ENCODE measurements around the gene TANC1.

Gene TANC1

DNA sequence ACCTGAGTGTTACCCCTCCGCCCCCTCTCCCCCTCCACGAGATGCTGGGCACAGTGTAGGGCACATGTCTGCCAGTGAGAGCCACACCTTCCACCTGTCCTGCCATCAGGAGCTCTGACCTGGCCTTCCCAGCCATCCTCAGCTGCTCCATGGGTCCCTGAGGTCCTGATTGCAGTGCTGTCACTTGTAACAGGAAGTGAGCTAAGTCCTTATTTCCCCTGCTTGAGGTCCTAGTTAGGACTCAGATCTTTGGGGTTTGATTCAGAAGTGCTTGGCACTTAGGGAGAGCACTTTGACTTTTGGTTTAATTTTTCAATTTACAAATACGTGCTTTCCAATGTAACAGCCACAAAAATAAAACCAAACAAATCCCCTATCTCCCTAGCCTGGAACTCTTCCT lies 192.5 kb downstream of the TANC1 start:
- DNase-seq (ENCODE audit: low read depth): no peak

DNA sequence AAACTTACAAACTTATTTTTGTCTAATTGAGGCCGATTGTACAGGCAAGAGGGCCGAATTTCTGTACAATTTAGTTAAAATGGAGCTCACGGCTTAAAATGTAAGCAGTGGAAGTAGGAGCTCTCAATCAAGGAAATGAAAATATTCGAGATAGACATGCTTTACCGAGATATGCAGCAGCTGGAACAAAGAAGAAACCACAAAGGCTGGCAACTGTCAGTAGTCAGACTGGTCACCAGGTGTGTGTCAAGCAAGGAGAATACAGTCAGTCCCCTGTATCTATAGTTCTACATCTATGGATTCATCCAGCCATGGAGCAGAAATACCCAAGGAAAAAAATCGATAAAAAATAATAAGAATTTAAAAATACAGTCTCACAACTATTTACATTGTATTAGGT lies 195.5 kb downstream of the TANC1 start:
- no peak for DNase-seq (ENCODE audit: low read depth)

DNA sequence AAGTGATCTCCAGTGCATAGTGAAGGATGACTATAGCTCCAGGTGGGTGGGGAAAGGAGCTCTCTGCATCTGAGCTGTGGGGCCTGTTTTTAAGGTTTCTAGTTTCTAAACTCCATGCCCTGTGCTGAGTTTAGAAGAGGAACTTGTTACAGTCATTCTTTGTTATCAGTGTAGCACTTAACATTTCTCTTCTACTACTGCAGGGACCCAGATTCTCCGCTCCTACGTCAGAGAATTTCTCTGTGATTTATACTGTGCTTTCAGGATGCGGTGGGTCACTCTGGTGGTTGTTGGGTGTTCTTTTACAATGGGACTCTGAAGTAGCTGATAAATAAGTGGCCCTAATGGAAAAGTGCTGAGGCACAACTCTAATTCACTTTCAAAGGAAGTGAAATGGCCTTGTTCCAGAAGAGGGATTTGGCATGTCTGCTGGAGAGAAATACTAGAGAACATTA lies 196.0 kb downstream of the TANC1 start:
- DNase-seq (ENCODE audit: low read depth): no peak

DNA sequence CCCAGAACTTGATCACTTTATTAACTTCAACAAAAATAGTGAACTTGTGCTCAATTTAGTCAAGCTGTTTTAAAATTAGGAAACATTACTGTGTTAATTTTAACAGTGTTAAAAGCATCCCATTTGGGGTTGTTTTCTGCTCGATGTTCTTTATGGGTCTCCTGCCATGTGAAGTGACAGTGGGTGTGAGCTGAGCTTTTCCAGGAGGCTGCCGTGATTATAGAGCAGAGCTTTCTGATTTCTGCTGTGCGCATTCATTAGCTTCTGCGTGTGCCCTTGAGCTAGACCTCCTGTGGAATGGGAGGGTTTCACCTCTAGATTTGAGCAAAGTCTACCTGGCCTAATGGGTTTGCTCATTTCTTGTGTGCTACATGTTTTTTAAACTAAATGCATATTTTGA lies 196.6 kb downstream of the TANC1 start:
- no peak for DNase-seq (ENCODE audit: low read depth)

DNA sequence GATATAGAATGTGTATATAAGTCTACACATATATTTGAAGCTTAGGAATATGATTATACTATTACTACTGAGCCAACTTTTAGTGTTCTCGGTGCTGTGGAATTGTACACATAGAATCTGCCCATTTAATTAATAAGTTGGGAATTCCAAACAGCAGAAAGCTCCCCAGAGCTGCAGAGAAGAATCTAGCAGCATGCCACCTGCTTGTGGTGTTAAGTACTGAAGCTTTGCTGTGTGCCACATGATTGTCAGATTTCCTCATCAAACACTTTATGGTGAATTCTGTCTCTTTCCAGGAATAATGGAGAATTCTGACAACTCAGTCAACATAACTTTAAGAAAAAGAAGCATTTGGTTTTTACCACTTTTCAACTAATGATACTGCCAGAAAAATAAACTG lies 200.3 kb downstream of the TANC1 start:
- DNase-seq (ENCODE audit: low read depth): peak; percentile 36

DNA sequence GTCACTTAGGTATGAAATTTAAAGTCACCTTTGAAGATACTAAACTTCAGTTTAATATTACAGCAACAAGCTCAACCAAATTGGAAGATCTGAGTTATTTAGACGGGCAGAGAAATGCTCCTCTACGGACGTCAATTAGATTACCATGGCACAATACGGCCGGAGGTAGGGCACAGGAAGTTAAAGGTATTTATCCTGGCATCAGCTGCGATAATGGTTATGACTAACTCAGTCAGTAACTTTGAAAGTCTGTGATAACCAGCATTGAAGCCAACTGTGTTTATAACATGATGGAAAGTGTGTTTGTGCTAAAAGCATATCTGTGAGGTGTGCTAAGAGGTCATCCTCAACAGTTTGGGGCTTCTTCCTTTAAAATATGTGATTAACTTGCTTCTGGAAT lies 200.7 kb downstream of the TANC1 start:
- DNase-seq (ENCODE audit: low read depth): no peak

DNA sequence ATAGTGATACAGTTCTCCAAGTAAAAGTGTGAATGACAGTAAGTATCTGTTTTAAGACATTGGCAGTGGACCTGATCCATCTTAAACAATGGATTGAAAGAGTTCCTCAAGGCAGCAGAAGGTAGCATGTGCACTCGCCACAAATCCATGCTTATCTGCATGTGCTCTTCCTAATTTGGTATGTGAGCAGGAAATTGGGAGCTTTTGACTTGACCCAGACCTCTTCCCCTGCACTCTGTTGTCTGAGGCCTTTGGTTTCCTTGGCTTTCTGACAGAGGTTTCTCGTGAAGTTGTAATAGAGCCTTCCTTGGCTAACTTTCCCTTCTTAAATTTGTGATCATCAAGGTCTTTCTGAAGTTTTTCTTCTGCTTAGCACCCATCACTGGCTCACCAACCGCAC lies 204.0 kb downstream of the TANC1 start:
- no peak for DNase-seq (ENCODE audit: low read depth)

DNA sequence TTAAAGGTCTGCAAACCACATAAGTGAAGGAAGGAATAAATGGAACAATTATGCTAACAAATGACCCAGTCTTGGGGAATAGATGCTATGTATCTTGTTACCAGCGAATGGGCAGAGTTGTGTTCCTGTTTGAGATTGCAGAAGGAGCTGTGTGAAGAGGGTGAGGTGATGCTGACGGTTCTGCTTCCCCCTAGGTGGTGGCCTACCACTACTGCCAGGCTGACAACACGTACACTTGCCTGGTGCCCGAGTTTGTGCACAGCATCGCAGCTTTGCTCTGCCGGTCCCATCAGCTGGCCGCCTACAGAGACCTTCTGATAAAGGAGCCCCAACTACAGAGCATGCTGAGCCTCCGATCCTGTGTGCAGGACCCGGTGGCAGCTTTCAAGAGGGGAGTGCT lies 206.3 kb downstream of the TANC1 start:
- DNase-seq (ENCODE audit: low read depth): no peak

DNA sequence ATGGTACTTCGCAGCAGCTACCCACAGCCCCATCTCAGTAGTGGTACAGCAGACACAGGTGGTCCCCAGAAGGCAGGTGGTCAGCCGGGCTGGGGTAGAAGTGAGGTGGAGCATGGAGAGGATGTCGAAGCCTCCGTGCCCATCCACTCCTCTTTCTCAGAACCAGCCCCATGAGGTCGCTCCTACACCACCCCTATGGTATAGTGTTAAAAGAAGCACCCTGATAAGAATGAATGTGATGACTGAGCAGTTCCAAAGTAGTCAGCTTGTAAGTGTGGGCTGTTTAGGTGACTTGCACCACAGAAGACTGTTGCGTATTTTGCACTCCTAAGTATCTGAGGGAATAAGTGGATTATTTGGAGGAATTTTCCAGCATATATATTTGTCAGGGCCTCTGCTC lies 206.7 kb downstream of the TANC1 start:
- DNase-seq (ENCODE audit: low read depth): no peak

DNA sequence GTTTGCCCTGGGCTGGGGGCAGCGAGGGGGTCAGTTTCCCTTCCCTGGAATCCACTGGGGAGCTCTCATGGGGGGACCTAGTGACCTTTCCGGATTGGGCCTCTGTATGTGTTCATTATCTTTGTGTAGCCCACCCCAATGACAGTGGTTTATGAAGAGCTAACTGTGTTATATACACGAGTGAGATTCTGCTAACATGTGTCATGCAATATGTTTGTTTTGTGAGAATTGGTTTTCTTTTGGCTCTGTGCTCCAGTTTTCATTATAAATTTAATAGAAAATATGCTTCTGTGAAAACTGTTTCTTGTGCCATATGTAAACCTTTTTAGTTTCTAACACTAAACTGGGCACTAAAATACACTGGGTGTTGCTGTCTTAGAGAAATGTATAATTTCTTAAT lies 207.5 kb downstream of the TANC1 start:
- no peak for DNase-seq (ENCODE audit: low read depth)

DNA sequence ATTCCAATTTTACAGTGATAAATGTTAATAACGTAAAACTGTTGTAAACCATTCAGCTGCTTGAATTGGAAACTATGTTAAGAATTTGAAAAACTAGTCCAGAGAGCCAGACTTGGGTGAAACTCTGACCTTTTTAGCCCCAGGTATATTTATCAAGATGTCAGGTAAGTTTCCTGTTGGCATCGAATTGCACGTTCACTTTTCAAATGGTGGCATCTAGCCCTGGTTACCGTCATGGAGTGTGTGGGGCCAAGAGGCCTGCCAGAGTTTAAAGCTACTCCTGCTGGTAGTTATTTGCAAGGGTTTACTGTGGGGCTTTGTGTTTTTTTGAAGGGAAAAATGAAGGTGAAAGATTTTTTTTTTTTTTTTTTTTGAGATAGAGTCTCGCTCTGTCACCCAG lies 208.1 kb downstream of the TANC1 start:
- no peak for DNase-seq (ENCODE audit: low read depth)

DNA sequence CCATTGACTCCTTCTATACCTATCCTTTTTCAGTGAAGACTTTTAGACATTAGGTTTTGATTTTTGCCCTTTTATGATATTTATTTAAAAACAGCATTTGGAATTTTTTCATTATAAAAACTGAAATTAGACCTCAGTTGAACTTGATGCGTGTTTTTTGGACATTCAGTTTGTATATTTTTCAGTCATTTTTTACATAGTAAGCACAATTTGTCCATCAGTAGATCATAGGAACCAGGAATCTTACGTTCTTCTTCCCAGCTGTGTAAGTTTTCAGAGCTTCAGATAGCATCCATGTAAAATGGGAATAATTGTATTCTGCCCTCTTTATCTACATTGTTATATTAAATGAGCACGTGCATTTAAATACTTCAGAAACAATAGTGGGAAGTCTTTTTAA lies 208.9 kb downstream of the TANC1 start:
- no peak for DNase-seq (ENCODE audit: low read depth)

DNA sequence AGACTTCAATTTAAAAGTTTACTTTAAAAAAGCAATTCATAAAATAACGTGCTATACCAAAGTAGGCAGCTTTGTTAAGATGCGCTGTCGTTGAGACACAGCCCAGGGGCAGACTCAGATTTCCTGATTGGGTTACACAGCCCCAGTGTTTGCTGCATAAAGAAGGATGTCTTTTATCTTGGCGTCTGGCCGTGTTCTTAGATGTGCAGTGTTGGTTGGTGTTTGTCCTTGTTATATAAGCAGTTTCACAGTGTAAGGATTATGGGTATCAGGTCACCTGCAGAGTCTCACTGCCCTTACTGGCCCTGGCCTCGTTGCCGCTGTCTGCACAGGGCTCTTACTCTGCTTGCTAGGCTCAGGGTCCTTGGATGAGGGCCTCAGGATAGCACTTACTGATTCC lies 209.5 kb downstream of the TANC1 start:
- DNase-seq (ENCODE audit: low read depth): no peak

DNA sequence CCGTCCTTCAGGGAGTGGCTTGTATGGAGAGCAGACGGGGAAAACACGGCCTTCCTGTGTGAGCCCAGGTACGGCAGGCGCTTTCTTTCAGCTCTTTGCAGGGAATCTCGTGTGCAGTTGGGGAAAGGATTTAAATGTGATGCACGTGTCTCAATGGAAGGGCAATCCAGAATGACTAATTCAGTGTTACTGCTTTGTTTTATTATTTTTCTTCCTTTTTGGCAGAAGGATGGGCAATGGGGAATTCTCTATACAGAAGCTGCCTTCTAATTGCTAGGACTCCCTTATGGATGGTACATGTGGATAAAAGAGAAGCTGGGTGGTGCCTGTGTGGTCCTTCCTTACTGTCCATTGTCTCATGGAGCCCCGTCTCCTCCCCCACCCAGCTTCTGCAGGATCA lies 210.7 kb downstream of the TANC1 start:
- no peak for DNase-seq (ENCODE audit: low read depth)

DNA sequence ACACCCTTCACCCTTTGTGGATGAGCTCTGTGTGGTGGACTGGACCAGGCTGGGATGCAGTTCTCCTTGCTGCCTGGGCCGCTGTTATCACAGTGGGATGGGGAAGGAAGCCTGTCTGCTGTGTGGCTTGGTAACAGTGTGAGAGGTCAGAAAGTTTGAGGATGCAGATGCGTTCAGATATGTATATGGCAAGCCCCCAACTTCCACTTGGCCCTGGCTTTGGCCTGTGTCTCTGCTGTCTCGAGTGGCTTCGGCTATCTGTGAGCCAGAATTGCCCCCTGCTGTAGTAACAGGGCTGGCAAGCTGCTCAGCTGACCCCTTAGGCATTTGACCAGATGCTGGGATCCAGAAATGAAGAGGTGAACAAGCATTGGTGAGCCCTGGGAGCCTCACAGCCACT lies 211.3 kb downstream of the TANC1 start:
- DNase-seq (ENCODE audit: low read depth): no peak

DNA sequence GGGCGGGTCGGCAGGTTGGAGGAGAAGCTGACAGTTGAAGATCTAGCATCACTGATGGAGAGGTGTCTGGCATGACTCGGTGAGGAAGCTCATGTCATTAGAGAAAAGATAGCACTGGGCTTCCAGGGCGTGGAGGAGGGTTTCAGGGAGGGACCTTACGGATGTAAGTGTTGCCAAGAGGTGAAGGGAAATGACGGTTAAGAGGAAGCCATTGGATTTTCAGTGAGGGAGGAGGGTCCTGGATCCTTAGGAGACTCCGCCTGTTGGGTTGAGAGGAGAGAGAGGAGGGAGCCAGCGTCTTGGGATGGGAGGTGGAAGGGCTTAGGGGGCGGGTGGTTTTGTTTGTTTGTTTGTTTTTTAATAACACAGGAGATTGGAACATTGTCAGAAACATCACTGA lies 214.9 kb downstream of the TANC1 start:
- no peak for DNase-seq (ENCODE audit: low read depth)

DNA sequence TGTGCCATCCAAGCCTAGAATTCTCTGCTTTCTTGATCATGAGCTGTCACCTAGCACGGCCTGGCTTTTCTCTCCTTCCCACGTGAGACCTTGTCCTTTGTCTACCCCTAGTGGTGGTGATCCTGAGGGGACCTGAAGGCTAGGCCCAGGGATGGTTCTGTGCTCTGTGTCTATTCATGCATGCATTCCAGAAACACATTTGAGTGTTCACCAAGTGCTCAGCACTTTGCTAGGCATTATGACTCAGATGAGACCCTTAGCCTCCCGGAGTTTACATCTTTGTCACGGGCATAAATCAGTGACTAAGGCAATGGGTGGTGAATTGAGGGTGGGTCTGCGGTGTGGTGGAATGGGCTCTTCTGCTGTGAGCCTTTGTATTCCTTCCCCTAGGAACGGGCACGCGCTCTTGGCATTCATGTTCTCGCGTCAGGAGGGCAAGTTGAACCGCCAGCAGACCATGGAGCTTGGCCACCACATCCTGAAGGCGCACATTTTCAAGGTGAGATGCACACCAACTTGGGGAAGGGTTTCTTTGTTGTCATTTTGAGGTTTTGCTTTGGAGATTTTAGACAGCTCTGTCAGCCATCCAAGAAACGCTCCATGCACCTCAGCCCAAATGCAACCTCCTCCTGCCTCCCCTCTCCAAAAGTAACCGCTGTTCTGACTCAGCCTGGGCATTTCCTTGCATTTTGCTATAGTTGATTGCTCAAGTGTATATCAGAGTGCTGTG lies 217.1 kb downstream of the TANC1 start:
- DNase-seq (ENCODE audit: low read depth): peak; percentile 59

DNA sequence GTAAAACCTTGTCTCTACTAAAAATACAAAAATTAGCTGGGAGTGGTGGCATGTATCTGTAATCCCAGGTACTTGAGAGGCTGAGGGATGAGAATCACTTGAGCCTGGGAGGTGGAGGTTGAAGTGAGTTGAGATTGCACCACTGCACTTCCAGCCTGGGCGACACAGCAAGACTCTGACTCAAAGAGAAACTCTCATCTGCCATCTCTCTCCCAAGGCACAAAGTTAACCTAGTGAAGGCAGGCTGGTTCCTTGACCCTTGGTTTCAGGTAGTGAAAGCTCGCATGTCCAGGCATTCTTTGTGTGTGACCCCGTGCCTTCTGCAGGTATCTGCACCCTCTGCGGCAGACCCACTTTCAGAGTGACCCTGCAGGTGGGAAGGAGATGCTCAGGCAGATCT lies 218.0 kb downstream of the TANC1 start:
- DNase-seq (ENCODE audit: low read depth): no peak

DNA sequence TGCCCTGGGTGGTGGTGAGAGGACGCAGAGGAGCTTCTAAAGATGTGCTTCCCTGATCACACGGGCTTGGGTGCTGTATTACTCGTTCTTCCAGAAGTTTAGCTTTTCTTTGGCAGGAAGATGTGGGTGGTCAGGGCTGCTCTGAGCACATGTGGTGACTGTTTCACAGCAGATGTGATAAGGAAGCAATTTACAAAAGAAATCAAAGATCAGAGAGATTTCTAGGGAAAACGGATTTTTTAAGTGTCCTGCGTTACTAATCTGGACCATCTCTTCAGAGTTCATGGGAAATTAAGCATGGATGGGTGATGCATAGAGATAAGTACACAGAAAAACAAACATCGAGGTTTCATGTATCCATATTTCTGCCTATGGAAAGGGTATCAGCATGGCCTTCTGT lies 218.7 kb downstream of the TANC1 start:
- no peak for DNase-seq (ENCODE audit: low read depth)

DNA sequence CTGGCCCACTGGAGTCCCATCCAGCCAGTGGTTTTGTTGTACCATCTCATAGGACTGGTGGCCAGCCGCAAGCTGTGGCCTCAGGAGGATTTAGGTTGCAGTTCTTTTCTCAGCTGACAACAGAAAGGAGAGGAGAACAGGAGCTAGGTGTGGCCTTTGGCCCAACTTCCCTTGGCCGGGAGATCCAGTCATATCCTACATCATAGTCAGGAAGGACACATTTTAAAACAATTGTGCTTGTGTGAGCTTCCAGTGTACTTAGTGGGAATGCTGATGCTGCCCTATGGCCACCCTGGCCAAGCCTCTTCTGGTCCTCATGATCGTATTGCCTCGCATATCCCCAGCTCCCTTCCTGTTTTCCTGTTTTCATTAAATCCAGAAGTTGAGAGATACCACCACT lies 220.0 kb downstream of the TANC1 start:
- DNase-seq (ENCODE audit: low read depth): no peak

DNA sequence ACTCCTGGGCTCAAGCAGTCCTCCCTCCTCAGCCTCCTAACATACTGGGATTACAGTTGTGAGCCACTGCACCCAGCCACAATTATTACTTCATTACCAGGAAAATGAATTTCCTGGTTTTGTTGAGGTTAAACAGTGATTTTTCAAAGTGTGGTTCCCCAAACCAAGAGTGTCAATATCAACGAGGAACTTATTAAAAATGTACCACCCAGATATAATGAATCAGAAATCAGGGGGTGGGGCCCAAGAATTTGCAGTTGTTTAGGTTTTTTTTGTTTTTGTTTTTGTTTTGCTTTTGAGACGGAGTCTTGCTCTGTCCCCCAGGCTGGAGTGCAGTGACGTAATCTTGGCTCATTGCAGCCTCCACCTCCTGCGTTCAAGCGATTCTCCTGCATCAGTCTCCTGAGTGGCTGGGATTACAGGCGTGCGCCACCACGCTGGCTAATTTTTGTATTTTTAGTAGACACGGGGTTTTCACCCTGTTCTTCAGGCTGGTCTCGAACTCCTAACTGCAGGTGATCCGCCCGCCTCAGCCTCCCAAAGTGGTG lies 224.0 kb downstream of the TANC1 start:
- DNase-seq (ENCODE audit: low read depth): no peak

DNA sequence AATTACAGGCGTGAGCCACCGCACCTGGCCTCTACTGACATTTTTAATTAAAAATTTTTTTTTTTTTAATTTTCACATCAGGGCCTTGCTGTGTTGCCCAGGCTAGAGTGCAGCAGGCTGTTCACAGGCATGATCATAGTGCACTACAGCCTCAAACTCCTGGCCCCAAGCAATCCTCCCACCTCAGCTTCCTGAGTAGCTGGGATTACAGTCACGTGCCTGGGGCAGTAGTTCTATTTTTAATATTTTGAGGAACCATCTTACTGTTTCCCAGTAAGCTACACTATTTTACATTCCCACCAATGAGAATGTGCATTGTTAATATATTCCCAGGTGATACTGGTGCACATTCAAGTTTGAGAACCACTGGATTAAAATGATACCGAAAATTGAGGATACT lies 225.4 kb downstream of the TANC1 start:
- DNase-seq (ENCODE audit: low read depth): no peak

DNA sequence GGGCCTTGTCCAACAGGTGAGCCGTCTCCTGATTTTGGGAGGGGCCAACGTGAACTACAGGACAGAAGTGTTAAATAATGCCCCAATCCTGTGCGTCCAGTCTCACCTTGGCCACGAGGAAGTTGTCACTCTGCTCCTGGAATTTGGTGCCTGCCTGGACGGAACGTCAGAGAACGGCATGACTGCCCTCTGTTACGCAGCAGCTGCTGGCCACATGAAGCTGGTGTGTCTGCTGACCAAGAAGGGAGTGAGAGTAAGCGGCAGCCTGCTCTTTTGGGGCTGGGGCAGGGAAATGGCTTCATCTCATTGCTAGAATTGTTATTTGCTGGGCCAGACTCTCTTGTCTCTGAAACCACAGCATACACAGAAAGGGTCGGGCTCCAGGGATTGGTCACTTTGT lies 225.8 kb downstream of the TANC1 start:
- no peak for DNase-seq (ENCODE audit: low read depth)

DNA sequence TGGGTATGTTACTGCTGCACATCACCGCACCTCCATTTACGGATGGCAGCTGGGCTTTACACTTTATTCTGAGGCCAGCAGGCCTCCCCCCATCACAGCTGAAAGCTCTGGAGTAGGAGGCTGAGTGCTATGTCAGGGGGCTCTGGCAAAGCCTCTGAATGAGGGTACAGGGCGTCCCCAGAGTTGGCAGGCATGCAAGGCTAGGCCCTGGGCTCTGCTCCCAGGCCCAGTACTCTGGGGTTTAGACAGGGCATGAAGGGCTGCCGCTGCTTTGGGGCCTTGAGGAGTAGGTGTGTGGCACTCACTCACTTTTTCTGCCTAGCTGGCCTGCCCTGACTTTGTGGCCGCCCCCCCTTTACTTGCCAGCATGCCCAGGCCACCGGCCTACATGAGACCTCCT lies 227.3 kb downstream of the TANC1 start:
- DNase-seq (ENCODE audit: low read depth): no peak
